NCI-H774 (cell line): ENCODE measurements around the gene CAMTA1.

Source experiments
- DNase-seq: peaks from one replicate; lab custom pipeline; 2025; lab: John Stamatoyannopoulos, UW

The CAMTA1 gene

GRCh38 chr1:6958407-6959030, 173.3 kb downstream of the CAMTA1 start:
- DNase-seq: no peak

GRCh38 chr1:6959491-6959890, 174.2 kb downstream of the CAMTA1 start:
- DNase-seq: no peak

- no peak for DNase-seq
Measured at GRCh38 chr1:6960291-6960811, 175.1 kb downstream of the CAMTA1 start.

GRCh38 chr1:6960860-6961259, 175.6 kb downstream of the CAMTA1 start:
- no peak for DNase-seq

- no peak for DNase-seq
Measured at GRCh38 chr1:6961289-6961688, 176.0 kb downstream of the CAMTA1 start.

GRCh38 chr1:6961905-6962477, 176.7 kb downstream of the CAMTA1 start:
- DNase-seq: no peak

- DNase-seq: peak; percentile 83
Measured at GRCh38 chr1:6962478-6962995, 177.3 kb downstream of the CAMTA1 start.

- DNase-seq: peak; percentile 86
Measured at GRCh38 chr1:6962996-6963911, 178.0 kb downstream of the CAMTA1 start.

- DNase-seq: no peak
Measured at GRCh38 chr1:6963912-6964307, 178.7 kb downstream of the CAMTA1 start.

GRCh38 chr1:6965083-6965934, 180.1 kb downstream of the CAMTA1 start:
- no peak for DNase-seq

GRCh38 chr1:6965935-6966241, 180.6 kb downstream of the CAMTA1 start:
- DNase-seq: no peak

GRCh38 chr1:6966326-6966725, 181.1 kb downstream of the CAMTA1 start:
- DNase-seq: no peak

GRCh38 chr1:6967431-6968111, 182.3 kb downstream of the CAMTA1 start:
- no peak for DNase-seq

GRCh38 chr1:6969106-6969505, 183.9 kb downstream of the CAMTA1 start:
- no peak for DNase-seq

GRCh38 chr1:6969762-6970161, 184.5 kb downstream of the CAMTA1 start:
- no peak for DNase-seq

- DNase-seq: no peak
Measured at GRCh38 chr1:6970221-6970620, 185.0 kb downstream of the CAMTA1 start.

GRCh38 chr1:6971048-6971447, 185.8 kb downstream of the CAMTA1 start:
- DNase-seq: no peak

GRCh38 chr1:6971699-6972098, 186.4 kb downstream of the CAMTA1 start:
- no peak for DNase-seq

GRCh38 chr1:6972399-6972798, 187.1 kb downstream of the CAMTA1 start:
- no peak for DNase-seq

GRCh38 chr1:6975331-6976043, 190.2 kb downstream of the CAMTA1 start:
- DNase-seq: no peak

GRCh38 chr1:6976044-6976375, 190.8 kb downstream of the CAMTA1 start:
- no peak for DNase-seq
